Measurements from ENCODE around the gene SASH1. TPM values are rescaled to one million over a fixed set of nuclear protein-coding genes. Genes with fewer than 3 reads are reported as not detected.

The SASH1 gene
- total and polyA plus RNA-seq, 2 of the 8 experiments (the other 6 are each of a cell fraction or from before 2014, with no cell fraction given): 6.0 to 20.2 TPM

DNA sequence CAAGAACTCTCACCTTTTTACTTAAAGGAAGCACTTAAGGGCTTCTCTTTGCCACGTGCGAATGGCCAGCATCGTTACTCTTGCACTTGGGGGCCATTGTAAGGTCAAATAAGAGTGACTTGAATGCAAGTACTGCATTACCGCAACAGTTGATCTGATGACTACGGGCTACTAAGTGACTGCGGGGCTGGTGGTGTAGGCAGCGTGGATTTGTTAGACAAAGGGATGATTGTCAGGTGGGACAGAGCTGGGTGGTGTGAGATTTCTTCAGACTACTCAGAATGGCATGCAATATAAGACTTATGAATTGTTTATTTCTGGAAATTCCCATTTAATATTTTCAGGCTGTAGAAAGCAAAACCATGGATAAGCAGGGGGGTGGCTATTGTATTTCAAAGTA lies 204.5 kb downstream of the SASH1 start:
- CTCF ChIA-PET (ENCODE audit: partially characterized antibody): no interaction called here
- Histone ChIP-seq H3K4ac (replicated peaks; ENCODE audit: insufficient read length, low read depth, low read length) (no peak overlapping the region), H2AK5ac (ENCODE audit: low read depth, low read length) (no peak overlapping the region), H3K4me3 (ENCODE audit: extremely low read depth in 1 of 4, insufficient read depth in 2 of 4, low read depth in 3 of 4, low read length in 4 of 4) (no peak overlapping the region), H4K8ac (ENCODE audit: extremely low read depth, insufficient read depth, low read length) (no peak overlapping the region), H3K4me2 (ENCODE audit: insufficient read depth in 1 of 2, low read depth in 2 of 2, low read length in 2 of 2) (no peak overlapping the region), H3K9me3 (ENCODE audit: insufficient read depth in 2 of 2, low read depth in 1 of 2, low read length in 1 of 2) (no peaks in the 10 kb centered on the region), H3K18ac (ENCODE audit: extremely low read depth, low read length) (no peak overlapping the region), H2BK20ac (ENCODE audit: low read length) (no peak overlapping the region), H3K23ac (ENCODE audit: insufficient read length) (no peak overlapping the region), H3K14ac (ENCODE audit: insufficient read length) (no peak overlapping the region), H3K23me2 (ENCODE audit: low read depth, low read length) (no peaks in the 10 kb centered on the region), H2BK12ac (ENCODE audit: low read depth, low read length) (no peak overlapping the region), H3K4me1 (replicated peaks in 1 of 4; ENCODE audit: control insufficient read depth in 3 of 4, insufficient read depth in 4 of 4, low read length in 3 of 4) (peaks cover 0 to 3% (median 0%) of the 10 kb centered on the region in 4 experiments; a peak in 1 of 7 replicates), H2AFZ (ENCODE audit: low read length) (no peak overlapping the region), H3K36me3 (ENCODE audit: control insufficient read depth in 2 of 4, insufficient read depth in 4 of 4, low read length in 3 of 4) (peaks cover 5 to 46% (median 30%) of the 10 kb centered on the region in 4 experiments), H2BK5ac (ENCODE audit: low read depth, low read length) (no peak overlapping the region), H4K20me1 (replicated peaks in 1 of 2; ENCODE audit: control insufficient read depth in 1 of 2, insufficient read depth in 2 of 2, low read length in 2 of 2) (no peaks in the 10 kb centered on the region), H4K91ac (replicated peaks; ENCODE audit: insufficient read length, low read length) (no peak overlapping the region), H3K9ac (replicated peaks in 1 of 4; ENCODE audit: extremely low read depth in 1 of 4, low read depth in 3 of 4, low read length in 3 of 4) (no peak overlapping the region), H3K79me2 (ENCODE audit: control insufficient read depth in 1 of 2, insufficient read depth in 2 of 2, low read length in 2 of 2) (no peaks in the 10 kb centered on the region), H3K27me3 (replicated peaks in 1 of 4; ENCODE audit: control insufficient read depth in 3 of 4, extremely low read depth in 1 of 4, insufficient read depth in 3 of 4, low read length in 3 of 4) (no peaks in the 10 kb centered on the region), H2BK120ac (replicated peaks; ENCODE audit: low read depth, low read length) (no peak overlapping the region), H3K79me1 (ENCODE audit: low read depth, low read length) (no peaks in the 10 kb centered on the region), H3K56ac (replicated peaks; ENCODE audit: insufficient read length, low read depth, low read length) (no peak overlapping the region), H3K27ac (ENCODE audit: low read depth, low read length) (no peak overlapping the region), H2BK15ac (ENCODE audit: low read length) (no peak overlapping the region), H4K5ac (ENCODE audit: insufficient read length, low read depth, low read length) (no peak overlapping the region)
- POLR2A ChIA-PET (ENCODE audit: partially characterized antibody): interaction anchor here (1.5 kb wide), 1 partner anchor 13 kb away, joined by 3 read pairs; no protein-coding TSS in a partner anchor
- WGBS, 2 experiments (ENCODE audit: extremely low coverage in 1 of 2, insufficient coverage in 1 of 2, insufficient read length in 1 of 2, insufficient replicate concordance in 2 of 2, low coverage in 1 of 2, low lambda C conversion rate in 2 of 2, missing lambda C conversion rate in 1 of 2): 92% methylated on average over 7 of the region's 7 CpGs; no CpG with 5 or more reads in 1 of the 2 experiments
- no peak for DNase-seq (ENCODE audit: low read depth in 1 of 2, low spot score in 2 of 2)
- FAIRE-seq: no peak
- TF ChIP-seq JUND (IDR thresholded peaks at IDR 0.05; ENCODE audit: low read length): no peak
- TF ChIP-seq RXRA (IDR thresholded peaks at IDR 0.05; ENCODE audit: insufficient read depth, low read depth, low read length): no peak
- TF ChIP-seq POLR2AphosphoS5 (IDR thresholded peaks at IDR 0.05; ENCODE audit: low read depth, low read length): no peak
- TF ChIP-seq SIN3A (conservative IDR thresholded peaks at IDR 0.05 in 1 of 2, IDR thresholded peaks at IDR 0.05 in 1 of 2; ENCODE audit: low read depth in 1 of 2, low read length in 2 of 2): no peak
- no peak for TF ChIP-seq EP300 (IDR thresholded peaks at IDR 0.05; ENCODE audit: borderline replicate concordance in 1 of 2, low read depth in 2 of 2, low read length in 2 of 2)
- no peak for TF ChIP-seq YY1 (IDR thresholded peaks at IDR 0.05; ENCODE audit: low read depth, low read length)
- no peak for TF ChIP-seq MAFK (IDR thresholded peaks at IDR 0.05; ENCODE audit: low read depth, low read length)
- no peak for TF ChIP-seq SP4 (IDR thresholded peaks at IDR 0.05; ENCODE audit: low read length)
- no peak for TF ChIP-seq SIRT6 (IDR thresholded peaks at IDR 0.05; ENCODE audit: low read length)
- TF ChIP-seq SP2 (IDR thresholded peaks at IDR 0.05; ENCODE audit: low read length): no peak
- TF ChIP-seq HDAC2 (IDR thresholded peaks at IDR 0.05; ENCODE audit: borderline replicate concordance in 1 of 2, low read depth in 2 of 2, low read length in 2 of 2): no peak
- no peak for TF ChIP-seq SP1 (IDR thresholded peaks at IDR 0.05; ENCODE audit: low read depth, low read length)
- no peak for TF ChIP-seq CTBP2 (IDR thresholded peaks at IDR 0.05; ENCODE audit: borderline replicate concordance, insufficient read depth, insufficient read length, low read length)
- TF ChIP-seq GTF2F1 (IDR thresholded peaks at IDR 0.05; ENCODE audit: borderline replicate concordance, low read depth, low read length): no peak

Measured in H1 (cell line).